NCI-H446 treated with DMSO at 0.1 percent for 48 hours (cell line): ENCODE results near the gene TLCD3B.
"Not testable (repeated sequence)": the region's sequence is repeated elsewhere in the genome, so short reads cannot be mapped to it uniquely, and the experiment has no call there.

ENCODE experiments used
- DNase-seq: peaks from one replicate; lab custom pipeline; 2025; lab: John Stamatoyannopoulos, UW

Gene TLCD3B

GRCh38 chr16:30060836-30061554 lies 29.9 kb upstream of the TLCD3B start:
- no peak for DNase-seq

GRCh38 chr16:30060346-30060745 lies 29.3 kb upstream of the TLCD3B start:
- no peak for DNase-seq

GRCh38 chr16:30054959-30055553 lies 24.0 kb upstream of the TLCD3B start:
- DNase-seq = no peak

GRCh38 chr16:30054451-30054850 lies 23.4 kb upstream of the TLCD3B start:
- DNase-seq = no peak

GRCh38 chr16:30053376-30054015 lies 22.4 kb upstream of the TLCD3B start:
- DNase-seq = no peak

- DNase-seq = peak; percentile 77
Observed at GRCh38 chr16:30052671-30053372, 21.8 kb upstream of the TLCD3B start.

- DNase-seq = no peak
Observed at GRCh38 chr16:30051518-30051917, 20.4 kb upstream of the TLCD3B start.

- DNase-seq = no peak
Observed at GRCh38 chr16:30049871-30050270, 18.8 kb upstream of the TLCD3B start.

- no peak for DNase-seq
Observed at GRCh38 chr16:30046588-30046987, 15.5 kb upstream of the TLCD3B start.

GRCh38 chr16:30046178-30046577 lies 15.1 kb upstream of the TLCD3B start:
- DNase-seq = no peak

GRCh38 chr16:30041841-30042240 lies 10.8 kb upstream of the TLCD3B start:
- DNase-seq = no peak

GRCh38 chr16:30040690-30041089 lies 9.6 kb upstream of the TLCD3B start:
- not testable (repeated sequence) for DNase-seq

- no peak for DNase-seq
Observed at GRCh38 chr16:30040221-30040620, 9.2 kb upstream of the TLCD3B start.

- DNase-seq = no peak
Observed at GRCh38 chr16:30033270-30033669, 2.2 kb upstream of the TLCD3B start.

GRCh38 chr16:30032083-30032819 lies 1.2 kb upstream of the TLCD3B start:
- DNase-seq = peak; percentile 68

GRCh38 chr16:30031477-30031918 lies 427 bp upstream of the TLCD3B start:
- no peak for DNase-seq

GRCh38 chr16:30030011-30030685 lies 923 bp downstream of the TLCD3B start:
- DNase-seq = no peak

- no peak for DNase-seq
Observed at GRCh38 chr16:30028438-30029076, 2.5 kb downstream of the TLCD3B start.

GRCh38 chr16:30027588-30028437 lies 3.3 kb downstream of the TLCD3B start:
- DNase-seq = no peak

GRCh38 chr16:30026449-30026848 lies 4.6 kb downstream of the TLCD3B start:
- DNase-seq = no peak
